HG03520 (cell line): ENCODE measurements around the gene STK16.
A peak's percentile ranks its signal among the peaks of the same experiment; 100 is the strongest.
"Not testable (repeated sequence)": the region's sequence is repeated elsewhere in the genome, so short reads cannot be mapped to it uniquely, and the experiment has no call there.

Experiments used
- ATAC-seq: cut with Tn5 transposase; IDR thresholded peaks from one replicate; pipeline ENCODE4 v1.9.1; 2021; ENCODE audit warnings: mild to moderate bottlenecking, moderate library complexity; ENCODE audit not compliant: unreplicated experiment

The STK16 gene

DNA sequence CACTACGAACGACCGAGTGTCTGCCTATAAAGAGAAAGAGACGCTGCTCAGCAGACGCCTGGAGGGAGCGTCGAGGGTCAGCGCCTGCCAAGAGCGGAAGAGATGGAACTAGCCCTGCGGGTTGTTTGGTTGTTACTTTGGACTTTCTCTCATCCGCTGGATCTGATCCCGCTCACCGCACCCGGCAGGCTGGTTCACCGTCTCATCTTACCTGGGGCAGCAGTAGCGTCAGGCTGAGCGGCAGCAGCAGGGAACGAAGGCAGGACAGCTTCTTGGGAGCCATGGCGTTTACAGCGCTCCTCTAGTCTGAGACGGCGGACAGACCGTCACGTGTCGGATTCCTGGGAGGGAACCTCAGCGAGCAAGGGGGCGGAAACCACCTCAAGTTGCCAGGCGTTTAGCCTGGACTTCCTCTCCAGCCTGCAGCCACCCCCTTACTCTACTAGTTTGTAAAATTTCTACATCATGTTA, 2.0 kb upstream of the STK16 start:
- no peak for ATAC-seq

DNA sequence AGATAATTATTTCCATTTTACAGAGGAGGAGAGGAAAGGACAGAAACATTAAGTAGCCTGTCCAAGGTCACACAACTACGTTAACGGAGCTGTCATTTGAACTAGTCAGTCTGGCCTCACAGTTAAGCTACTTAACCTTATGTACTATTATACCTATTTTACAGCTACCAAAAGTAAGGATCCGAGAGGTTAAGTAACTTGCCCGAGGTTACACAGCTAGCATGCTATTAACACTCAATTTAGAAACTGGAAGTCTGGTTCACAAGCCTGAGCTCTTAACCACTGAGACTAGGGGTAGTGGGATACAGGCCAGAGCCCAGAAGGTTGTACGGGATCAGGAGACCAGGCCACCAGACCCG, 511 bp upstream of the STK16 start:
- ATAC-seq: no peak

DNA sequence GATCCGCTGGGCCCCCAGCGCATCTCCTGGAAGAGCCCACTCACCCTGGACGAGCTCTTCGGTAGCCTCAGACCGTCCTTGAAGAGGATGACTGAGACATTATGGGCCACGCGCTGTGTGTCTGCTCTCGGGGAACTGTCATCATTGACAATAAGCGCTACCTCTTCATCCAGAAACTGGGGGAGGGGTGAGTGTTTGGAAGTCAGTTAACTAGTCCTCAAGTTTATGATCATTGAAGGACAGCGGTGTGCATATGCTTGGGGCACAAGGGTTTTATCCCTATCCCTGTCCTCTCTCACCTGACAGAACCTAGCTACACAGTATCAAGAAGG, 586 bp downstream of the STK16 start:
- ATAC-seq: no peak

DNA sequence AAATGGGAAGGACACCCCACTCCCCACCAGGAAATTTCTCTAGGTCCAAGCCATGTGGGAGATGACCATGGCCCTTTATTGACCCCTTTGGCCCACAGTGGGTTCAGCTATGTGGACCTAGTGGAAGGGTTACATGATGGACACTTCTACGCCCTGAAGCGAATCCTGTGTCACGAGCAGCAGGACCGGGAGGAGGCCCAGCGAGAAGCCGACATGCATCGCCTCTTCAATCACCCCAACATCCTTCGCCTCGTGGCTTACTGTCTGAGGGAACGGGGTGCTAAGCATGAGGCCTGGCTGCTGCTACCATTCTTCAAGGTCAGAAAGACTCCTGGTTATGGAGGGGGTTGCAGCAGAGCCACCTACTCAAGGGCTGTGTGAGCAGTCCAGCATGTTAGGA, 1.3 kb downstream of the STK16 start:
- no peak for ATAC-seq

GRCh38 chr2:219247678-219248642, 2.7 kb downstream of the STK16 start:
- ATAC-seq: no peak

DNA sequence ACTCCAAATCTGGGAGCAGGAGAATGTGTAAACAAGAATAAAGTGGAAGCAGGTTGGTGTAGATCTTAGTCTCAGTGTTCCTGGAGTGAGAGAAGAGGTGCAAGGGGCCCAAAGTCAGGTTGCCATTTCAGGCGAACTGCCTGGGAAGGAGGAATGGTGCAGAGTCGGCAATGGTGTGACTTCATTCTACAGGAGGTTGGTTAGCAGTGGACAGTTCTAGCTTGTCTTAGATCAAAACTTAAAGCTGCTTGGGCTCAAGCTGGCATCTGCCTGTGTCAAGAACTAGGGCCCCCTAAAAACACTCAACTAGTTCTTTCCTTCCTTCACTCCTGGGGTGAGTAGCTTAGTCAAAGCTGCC, 3.5 kb downstream of the STK16 start:
- ATAC-seq: no peak

DNA sequence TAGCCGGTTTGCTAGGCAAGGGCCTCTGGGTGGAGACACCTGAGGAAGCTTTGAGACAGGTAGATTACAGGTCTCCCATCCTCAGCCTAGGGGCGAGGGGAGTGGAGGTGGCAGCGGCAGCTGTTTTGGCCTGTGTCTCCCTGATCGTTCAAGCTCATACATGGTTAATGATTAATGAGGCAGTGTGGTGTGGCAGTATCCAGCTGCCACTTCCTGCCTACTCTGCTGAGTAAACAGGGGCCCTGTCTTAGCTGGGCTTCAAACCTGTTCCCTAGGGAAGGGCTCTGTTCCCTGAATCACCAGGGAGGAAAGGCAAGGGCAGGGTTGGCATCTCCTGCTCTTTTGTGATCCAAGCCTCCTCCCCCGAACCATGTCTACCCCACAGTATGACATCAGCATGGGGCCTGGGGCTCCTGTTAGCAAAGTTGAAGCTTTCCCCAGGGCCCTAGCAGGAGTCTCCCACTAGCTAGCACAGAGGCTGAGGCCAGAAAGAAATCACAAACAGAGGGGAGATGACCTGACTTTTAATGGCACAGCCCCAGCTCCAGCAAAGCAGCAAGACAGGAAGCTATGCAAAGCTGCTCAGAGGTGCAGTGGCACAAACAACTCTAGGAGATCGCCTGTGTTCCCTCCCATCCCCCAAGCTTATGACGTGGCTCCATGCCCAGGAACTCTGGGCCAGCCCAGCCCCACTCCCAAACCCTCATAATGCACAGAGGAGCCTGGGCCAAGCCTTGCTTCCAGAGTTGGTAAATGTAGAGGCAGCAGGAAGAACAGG, 4.1 kb downstream of the STK16 start:
- ATAC-seq: peak; percentile 28

DNA sequence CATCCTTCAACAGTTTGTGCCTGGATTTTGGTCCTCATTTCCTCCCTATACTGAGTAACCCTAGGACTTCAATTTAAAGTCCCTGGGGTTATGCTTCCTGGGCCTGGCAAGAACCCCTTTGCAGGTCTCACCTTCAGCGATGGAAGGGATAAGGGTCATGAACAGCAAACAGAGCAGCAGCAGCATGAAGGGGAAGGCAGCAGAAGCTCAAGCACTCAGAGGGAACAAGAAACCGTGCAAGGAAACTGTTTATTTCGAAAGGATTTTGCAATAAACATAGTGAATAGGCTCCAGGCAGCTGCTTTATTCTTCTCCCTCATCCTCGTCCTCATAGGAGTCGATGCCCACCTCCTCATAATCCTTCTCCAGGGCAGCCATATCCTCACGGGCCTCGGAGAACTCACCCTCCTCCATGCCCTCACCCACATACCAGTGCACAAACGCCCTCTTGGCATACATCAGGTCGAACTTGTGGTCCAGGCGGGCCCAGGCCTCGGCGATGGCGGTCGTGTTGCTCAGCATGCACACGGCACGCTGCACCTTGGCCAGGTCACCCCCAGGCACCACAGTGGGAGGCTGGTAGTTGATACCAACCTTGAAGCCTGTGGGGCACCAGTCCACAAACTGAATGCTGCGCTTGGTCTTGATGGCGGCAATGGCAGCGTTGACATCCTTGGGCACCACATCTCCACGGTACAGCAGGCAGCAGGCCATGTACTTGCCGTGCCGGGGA, 4.9 kb downstream of the STK16 start:
- no peak for ATAC-seq

GRCh38 chr2:219251656-219252055, 6.4 kb downstream of the STK16 start:
- ATAC-seq: no peak

DNA sequence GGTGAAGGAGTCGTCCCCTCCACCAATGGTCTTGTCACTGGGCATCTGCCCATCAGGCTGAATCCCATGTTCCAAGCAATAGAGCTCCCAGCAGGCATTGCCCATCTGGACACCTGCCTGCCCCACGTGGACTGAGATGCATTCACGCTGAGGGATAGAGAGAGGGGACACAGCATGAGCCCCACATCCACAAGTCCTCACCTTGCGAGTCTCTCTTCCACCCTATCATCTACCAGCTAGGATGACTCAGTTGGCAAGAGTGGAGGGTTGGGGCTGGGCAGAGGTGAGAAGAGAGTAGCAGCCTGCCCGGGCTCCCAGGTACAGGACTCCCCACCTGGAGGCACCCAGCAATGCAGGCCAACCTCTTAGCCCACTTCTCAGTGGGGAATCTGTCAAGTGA, 6.8 kb downstream of the STK16 start:
- ATAC-seq: no peak

DNA sequence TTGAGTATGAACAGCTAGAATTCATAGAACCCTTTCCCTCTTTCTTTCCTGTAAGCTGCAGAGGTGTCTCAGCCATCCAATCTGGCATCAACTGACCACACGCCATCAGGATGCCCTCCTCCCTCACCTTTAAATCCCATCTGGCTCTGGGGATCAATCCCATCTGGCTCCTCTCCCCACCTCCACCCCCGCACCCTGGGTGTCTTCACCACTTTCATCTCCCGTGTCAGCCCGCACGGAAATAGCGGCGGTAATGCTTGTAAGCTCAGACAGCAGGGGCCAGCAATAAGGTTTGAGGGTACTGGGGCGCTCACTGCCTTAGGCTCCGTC, 7.3 kb downstream of the STK16 start:
- no peak for ATAC-seq

GRCh38 chr2:219252900-219253752, 7.8 kb downstream of the STK16 start, which contains the start of gene TUBA4B:
Gene TUBA4B, plus strand, starts transcription at chr2:219253243. Its CDS starts 165 bp downstream, at chr2:219253408.
- ATAC-seq: peak; percentile 8

- ATAC-seq: peak; percentile 51
These were observed 8.7 kb downstream of the STK16 start, which contains the start of gene TUBA4A for GRCh38 chr2:219253753-219254589. Gene TUBA4A, minus strand, starts transcription at chr2:219253918. Its CDS starts 60 bp downstream, at chr2:219253858.

DNA sequence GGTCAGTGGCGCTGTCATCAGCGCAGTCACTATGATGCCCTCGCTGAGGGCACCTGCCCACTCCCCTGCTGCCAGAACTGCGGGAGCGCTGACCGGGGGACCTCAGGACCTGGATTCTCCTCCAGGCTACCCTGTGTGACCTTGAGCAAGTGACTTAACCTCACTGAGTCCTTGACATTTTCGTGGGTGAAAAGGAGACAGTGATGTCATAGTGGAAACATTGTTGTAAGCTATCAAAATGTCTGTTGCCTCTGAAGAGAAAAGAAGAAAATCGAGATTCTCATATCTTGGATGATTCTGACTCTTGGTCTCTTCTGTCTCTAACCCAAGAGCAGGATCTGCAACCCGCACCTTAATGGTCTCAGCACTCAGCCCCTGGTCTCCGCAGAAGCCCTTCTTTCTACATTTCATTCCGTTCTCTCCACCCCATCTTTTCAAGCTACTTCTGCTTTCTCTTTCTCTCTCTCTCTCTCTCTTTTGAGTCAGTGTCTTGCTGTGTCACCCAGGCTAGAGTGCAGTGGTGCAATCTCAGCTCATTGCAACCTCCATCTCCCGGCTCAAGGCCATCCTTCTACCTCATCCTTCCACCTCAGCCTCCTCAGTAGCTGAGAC, 9.4 kb downstream of the STK16 start:
- peak; percentile 18 for ATAC-seq

DNA sequence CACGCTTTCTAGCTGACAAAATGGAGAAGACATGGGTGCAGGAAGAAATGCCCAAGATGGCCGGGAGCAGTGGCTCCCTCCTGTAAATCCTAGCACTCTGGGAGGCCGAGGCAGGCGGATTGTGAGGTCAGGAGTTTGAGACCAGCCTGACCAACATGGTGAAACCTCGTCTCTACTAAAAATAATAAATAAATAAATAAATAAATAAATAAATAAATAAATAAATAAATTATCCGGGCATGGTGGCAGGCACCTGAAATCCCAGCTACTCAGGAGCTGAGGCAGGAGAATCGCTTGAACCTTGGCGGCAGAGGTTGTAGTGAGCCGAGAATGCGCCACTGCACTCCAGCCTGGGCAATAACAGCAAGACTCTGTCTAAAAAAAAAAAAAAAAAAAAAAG, 13.7 kb downstream of the STK16 start:
- not testable (repeated sequence) for ATAC-seq

DNA sequence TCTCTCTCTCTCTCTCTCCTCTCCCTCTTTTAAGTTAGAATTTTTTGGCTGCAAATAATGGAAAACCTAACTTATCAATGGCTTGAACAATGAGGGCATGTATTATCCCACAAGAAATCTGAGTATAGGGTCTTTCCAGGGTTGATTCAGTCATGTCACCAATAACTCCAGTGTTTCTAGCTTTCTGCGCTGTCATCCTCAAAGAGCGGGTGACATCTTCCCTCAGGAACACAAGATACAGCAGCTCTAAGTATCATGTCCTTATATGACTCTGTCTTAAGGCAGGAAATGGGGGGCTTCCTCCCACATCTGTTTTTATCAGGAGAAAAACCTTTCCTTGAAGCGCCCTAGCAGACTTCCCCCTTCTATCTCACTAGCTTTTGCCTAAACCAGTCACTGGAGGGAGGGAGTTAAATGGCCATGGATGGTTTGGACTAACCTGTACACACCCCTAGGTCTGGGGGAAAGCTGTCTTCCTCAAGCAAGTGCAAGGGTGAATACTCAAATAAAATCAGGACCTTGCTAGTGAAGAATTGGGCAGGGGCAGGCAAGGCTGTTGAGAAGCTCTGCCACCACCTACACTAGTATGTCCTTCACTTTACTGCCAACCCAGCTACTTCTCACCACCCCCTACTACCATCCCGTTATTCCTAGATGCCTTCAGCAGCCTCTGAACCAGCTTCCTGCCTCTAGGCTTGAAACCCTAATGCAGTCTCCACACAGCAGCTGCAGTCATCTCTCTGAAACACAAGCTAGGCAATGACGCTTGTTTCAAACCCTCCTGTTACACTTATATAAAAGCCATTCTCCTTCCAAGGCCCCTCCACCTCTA, 16.0 kb downstream of the STK16 start:
- no peak for ATAC-seq

- ATAC-seq: no peak
These were observed 21.0 kb downstream of the STK16 start for GRCh38 chr2:219266232-219266631.

GRCh38 chr2:219266886-219267285, 21.6 kb downstream of the STK16 start:
- no peak for ATAC-seq
